ENCODE data around the gene ERC1.

The ERC1 gene

GRCh38 chr12:1505576-1505975, 514.6 kb downstream of the ERC1 start:
- H3K4me3 ChIP-seq (replicated peaks; ENCODE audit: low read depth, low read length): no peak overlapping the region
- no peak for DNase-seq (ENCODE audit: extremely low read depth, low read depth)
- TF ChIP-seq CTCF (IDR thresholded peaks at IDR 0.05; ENCODE audit: low read depth, low read length, missing control alignments): no peak

GRCh38 chr12:1507308-1507707, 516.3 kb downstream of the ERC1 start:
- no peak for DNase-seq (ENCODE audit: extremely low read depth, low read depth)
- H3K4me3 ChIP-seq (replicated peaks; ENCODE audit: low read depth, low read length): no peak overlapping the region
- no peak for TF ChIP-seq CTCF (IDR thresholded peaks at IDR 0.05; ENCODE audit: low read depth, low read length, missing control alignments)

GRCh38 chr12:1509413-1510052, 518.5 kb downstream of the ERC1 start:
- no peak for TF ChIP-seq CTCF (IDR thresholded peaks at IDR 0.05; ENCODE audit: low read depth, low read length, missing control alignments)
- no peak overlapping the region for H3K4me3 ChIP-seq (replicated peaks; ENCODE audit: low read depth, low read length)
- no peak for DNase-seq (ENCODE audit: extremely low read depth, low read depth)

- no peak for TF ChIP-seq CTCF (IDR thresholded peaks at IDR 0.05; ENCODE audit: low read depth, low read length, missing control alignments)
- no peak for DNase-seq (ENCODE audit: extremely low read depth, low read depth)
- no peak overlapping the region for H3K4me3 ChIP-seq (replicated peaks; ENCODE audit: low read depth, low read length)
Measured at GRCh38 chr12:1510056-1510812, 519.2 kb downstream of the ERC1 start.

GRCh38 chr12:1515010-1515409, 524.0 kb downstream of the ERC1 start:
- TF ChIP-seq CTCF (IDR thresholded peaks at IDR 0.05; ENCODE audit: low read depth, low read length, missing control alignments): no peak
- no peak for DNase-seq (ENCODE audit: extremely low read depth, low read depth)
- H3K4me3 ChIP-seq (replicated peaks; ENCODE audit: low read depth, low read length): no peak overlapping the region

- TF ChIP-seq CTCF (IDR thresholded peaks at IDR 0.05; ENCODE audit: low read depth, low read length, missing control alignments): no peak
- DNase-seq (ENCODE audit: extremely low read depth, low read depth): no peak
- H3K4me3 ChIP-seq (replicated peaks; ENCODE audit: low read depth, low read length): no peak overlapping the region
Measured at GRCh38 chr12:1515428-1515827, 524.4 kb downstream of the ERC1 start.

Data from HFF-Myc (cell line).